Bronchial epithelial cell (primary cell): Measurements from ENCODE around the gene CACNA1C. TPM values are rescaled to one million over a fixed set of nuclear protein-coding genes. Genes with fewer than 3 reads are reported as not detected.
A peak's percentile ranks its signal among the peaks of the same experiment; 100 is the strongest.
"Not testable (repeated sequence)": the region's sequence is repeated elsewhere in the genome, so short reads cannot be mapped to it uniquely, and the experiment has no call there.

Experiments
- DNase-seq: peaks from one replicate; pipeline ENCODE4 v3.0.0-alpha.2; 2010; ENCODE audit warnings: low read depth
- FAIRE-seq: peaks from 2 replicates; lab custom pipeline; 2011; peaks lifted over from hg19 to GRCh38; lab: Jason Lieb, UNC
- H3K27me3 ChIP-seq: 2 replicates; pipeline ENCODE4 v1.5.1; 2011; ENCODE audit warnings: low read length; ENCODE audit not compliant: control insufficient read depth, insufficient read depth
- H3K36me3 ChIP-seq: 2 replicates; pipeline ENCODE4 v1.5.1; 2011; ENCODE audit warnings: low read length; ENCODE audit not compliant: control insufficient read depth, insufficient read depth
- H3K4me3 ChIP-seq: 2 replicates; pipeline ENCODE4 v1.5.1; 2011; ENCODE audit warnings: mild to moderate bottlenecking, low read depth, low read length, control low read depth
- total RNA-seq: library from RNA; depleted of rRNA; stranded (reverse); fragments of >200 nt; gene quantifications from 2 replicates; pipeline ENCODE4 v1.2.1, GENCODE V29; 2014
- TF ChIP-seq, protein P1 (sequence below): IDR thresholded peaks from 2 replicates; pipeline ENCODE4 v1.5.1; 2011; ENCODE audit warnings: mild to moderate bottlenecking, moderate library complexity, low read length, control low read depth, inconsistent platforms; ENCODE audit not compliant: insufficient read depth, severe bottlenecking

The CACNA1C gene
- total RNA-seq, 1 donor from 2014 or later, result not detected

- DNase-seq (no peak), FAIRE-seq (no peak)
- TF ChIP-seq, protein P1, sequence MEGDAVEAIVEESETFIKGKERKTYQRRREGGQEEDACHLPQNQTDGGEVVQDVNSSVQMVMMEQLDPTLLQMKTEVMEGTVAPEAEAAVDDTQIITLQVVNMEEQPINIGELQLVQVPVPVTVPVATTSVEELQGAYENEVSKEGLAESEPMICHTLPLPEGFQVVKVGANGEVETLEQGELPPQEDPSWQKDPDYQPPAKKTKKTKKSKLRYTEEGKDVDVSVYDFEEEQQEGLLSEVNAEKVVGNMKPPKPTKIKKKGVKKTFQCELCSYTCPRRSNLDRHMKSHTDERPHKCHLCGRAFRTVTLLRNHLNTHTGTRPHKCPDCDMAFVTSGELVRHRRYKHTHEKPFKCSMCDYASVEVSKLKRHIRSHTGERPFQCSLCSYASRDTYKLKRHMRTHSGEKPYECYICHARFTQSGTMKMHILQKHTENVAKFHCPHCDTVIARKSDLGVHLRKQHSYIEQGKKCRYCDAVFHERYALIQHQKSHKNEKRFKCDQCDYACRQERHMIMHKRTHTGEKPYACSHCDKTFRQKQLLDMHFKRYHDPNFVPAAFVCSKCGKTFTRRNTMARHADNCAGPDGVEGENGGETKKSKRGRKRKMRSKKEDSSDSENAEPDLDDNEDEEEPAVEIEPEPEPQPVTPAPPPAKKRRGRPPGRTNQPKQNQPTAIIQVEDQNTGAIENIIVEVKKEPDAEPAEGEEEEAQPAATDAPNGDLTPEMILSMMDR, result no peak
- Histone ChIP-seq H3K4me3 (no peak overlapping the region), H3K36me3 (no peaks in the 10 kb centered on the region), H3K27me3 (no peaks in the 10 kb centered on the region)
Measured at GRCh38 chr12:2737656-2738241, 685.0 kb downstream of the CACNA1C start.

- TF ChIP-seq, protein P1, result no peak
- Histone ChIP-seq H3K4me3 (no peak overlapping the region), H3K36me3 (no peaks in the 10 kb centered on the region), H3K27me3 (no peaks in the 10 kb centered on the region)
- no peak for DNase-seq
- peak; percentile 98 for FAIRE-seq
Measured at GRCh38 chr12:2739069-2739468, 686.3 kb downstream of the CACNA1C start.

DNA sequence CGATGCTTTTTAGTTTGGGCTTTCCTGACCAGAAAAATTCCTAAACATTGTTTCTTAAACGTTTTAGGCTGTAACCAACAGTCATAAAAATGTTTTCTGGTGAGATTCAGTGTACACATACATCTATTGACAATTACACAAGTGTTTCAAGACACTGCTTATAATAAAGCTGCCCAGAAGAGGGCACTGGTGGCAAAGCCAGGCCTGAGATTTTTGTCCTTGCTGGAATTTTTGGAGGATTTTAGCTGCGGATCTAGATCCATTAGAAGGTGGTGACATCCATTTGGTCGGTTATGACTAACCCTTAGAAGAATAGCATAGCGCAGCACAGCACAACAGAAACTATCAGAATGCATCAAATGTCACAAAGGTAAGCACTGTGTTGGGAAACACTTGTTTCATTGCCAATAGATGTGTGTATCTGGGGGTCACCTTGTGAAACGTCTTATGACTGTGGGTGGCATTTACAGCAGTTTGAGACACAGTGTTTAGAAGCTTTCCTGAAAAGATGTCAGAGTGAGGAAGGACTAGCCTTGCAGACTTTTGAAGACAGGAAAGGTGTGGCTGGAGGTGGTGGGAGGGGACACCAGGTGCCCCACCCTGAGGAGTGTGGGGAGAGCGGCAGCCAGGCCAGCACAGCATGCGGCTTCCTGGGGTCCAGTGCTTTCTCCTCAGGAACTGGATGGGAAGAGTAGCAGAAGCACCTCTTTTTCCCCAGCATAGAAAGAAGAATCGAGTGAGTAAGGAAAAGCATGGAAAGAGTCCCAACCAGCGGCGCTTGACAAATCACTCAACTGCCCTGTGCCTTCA, 687.2 kb downstream of the CACNA1C start:
- H3K27me3 ChIP-seq, result no peaks in the 10 kb centered on the region
- H3K4me3 ChIP-seq, result no peak overlapping the region
- TF ChIP-seq, protein P1, result peak; percentile 39
- no peak for FAIRE-seq
- peak; percentile 20 for DNase-seq
- H3K36me3 ChIP-seq, result no peaks in the 10 kb centered on the region

GRCh38 chr12:2742037-2742436, 689.2 kb downstream of the CACNA1C start:
- H3K4me3 ChIP-seq, H3K27me3 ChIP-seq, H3K36me3 ChIP-seq, DNase-seq, FAIRE-seq: not testable (repeated sequence)

DNA sequence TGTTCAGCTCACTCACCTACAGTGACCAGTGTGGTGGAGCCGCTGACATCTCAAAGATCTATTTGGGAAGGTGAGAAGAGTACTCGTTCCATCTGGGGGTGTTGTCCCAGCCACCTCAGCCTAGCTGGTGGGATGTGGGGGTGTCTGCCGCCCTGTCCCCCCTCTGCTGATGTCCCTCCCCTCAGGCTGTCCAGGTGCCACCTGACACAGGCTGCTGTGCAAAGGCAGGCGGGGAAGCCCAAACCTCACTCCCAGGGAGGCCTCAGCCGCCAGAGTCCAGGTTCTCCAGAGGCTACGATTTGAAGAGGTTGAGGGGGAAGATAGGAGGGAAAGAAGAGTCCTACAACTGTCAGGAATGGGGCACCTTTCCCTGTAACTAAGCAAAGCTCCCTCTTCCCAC, 690.7 kb downstream of the CACNA1C start:
- FAIRE-seq, result no peak
- H3K27me3 ChIP-seq, result no peaks in the 10 kb centered on the region

DNA sequence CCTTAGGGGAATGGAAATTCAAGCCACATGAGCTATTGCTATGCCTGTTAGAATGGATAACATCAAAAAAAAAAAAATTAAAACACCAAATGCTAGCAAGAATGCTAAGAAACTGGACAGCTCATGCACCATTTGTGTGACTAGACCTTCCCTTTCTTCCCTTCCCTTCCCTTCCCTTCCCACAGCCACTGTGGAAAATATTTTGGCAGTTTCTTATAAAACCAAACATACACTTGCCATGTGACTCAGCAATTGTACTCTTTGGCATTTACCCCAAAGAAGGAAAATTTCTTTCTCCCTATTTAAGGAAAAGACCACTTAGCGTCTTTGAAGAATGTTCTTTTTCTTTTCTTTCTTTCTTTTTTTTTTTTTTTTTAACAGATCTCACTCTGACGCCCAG, 692.9 kb downstream of the CACNA1C start:
- Histone ChIP-seq H3K27me3 (no peaks in the 10 kb centered on the region), H3K36me3 (no peaks in the 10 kb centered on the region), H3K4me3 (no peak overlapping the region)
- DNase-seq (no peak), FAIRE-seq (no peak)
- TF ChIP-seq, protein P1, result no peak

More for the DNA sequence above, 690.7 kb downstream of the CACNA1C start:
- Histone ChIP-seq H3K4me3 (no peak overlapping the region), H3K36me3 (no peaks in the 10 kb centered on the region)
- TF ChIP-seq, protein P1, result no peak
- no peak for DNase-seq

Other genes with a start within 250 kb of the CACNA1C start
- not detected in 2 replicates for gene LRTM2, start 232.4 kb upstream of the CACNA1C start, total RNA-seq
- 0.13 TPM in 1 of 2 replicates, not detected in the other for gene CACNA2D4, start 134.3 kb upstream of the CACNA1C start, total RNA-seq
- gene DCP1B, start 48.5 kb upstream of the CACNA1C start, total RNA-seq, result 1.3 and 2.9 TPM in 2 replicates